ENCODE results near the gene TBL3. TPM values are rescaled to one million over a fixed set of nuclear protein-coding genes. Genes with fewer than 3 reads are reported as not detected.
"Not testable (repeated sequence)": the region's sequence is repeated elsewhere in the genome, so short reads cannot be mapped to it uniquely, and the experiment has no call there.

The TBL3 gene
- total and polyA plus RNA-seq, 2 experiments from 2014 or later: 67.3 to 94.7 TPM

DNA sequence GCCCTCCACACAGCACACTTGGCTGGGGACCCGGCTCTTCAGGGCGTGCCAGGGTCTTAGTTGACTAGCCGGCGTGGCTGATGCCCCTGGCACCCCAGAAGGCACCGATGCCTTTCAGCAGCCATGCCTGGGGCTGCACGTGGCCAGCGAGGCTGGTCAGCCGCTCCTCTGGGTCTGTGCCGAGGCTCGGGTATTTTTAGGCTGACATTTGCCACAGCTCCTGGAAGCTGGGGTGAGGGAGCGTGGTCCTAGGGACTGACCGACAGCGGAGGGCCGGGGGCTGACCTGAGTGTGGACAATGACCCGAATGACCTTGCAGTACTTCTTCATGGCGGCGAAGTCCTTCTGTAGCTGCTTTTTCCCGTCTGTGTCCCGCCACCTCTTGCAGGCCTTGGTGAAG lies 21.3 kb upstream of the TBL3 start:
- DNase-seq (ENCODE audit: low read depth in 1 of 2, low spot score in 1 of 2): no peak

DNA sequence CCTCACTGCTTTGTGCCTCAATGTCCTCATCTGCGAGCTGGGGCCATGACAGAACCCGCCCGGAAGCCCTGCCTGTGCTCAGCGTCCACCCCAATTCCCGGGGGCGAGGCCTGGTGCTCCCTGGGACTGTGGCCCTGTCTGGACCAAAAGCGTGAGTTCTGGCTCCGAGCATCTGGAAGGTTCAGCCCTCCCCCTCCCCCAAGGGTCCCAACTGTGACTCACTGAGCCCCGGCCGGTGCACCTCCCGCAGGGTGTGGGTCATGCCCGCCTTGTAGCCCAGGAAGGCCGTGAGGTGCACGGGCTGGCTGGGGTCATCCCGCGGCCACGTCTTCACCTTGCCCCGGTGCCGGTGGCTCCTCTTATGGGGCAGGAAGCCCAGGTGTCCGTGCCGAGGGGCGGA lies 18.1 kb upstream of the TBL3 start:
- TF ChIP-seq CTCF (IDR thresholded peaks at IDR 0.05; ENCODE audit: low read depth, low read length): no peak
- H3K27ac ChIP-seq: no peak overlapping the region
- peaks cover 7% of the 10 kb centered on the region for H3K4me1 ChIP-seq (ENCODE audit: low read depth)
- no peak for DNase-seq (ENCODE audit: low read depth in 1 of 2, low spot score in 1 of 2)
- H3K27me3 ChIP-seq: no peaks in the 10 kb centered on the region
- no peaks in the 10 kb centered on the region for H3K9me3 ChIP-seq (ENCODE audit: low read depth)
- no peak overlapping the region for H3K4me3 ChIP-seq
- H3K36me3 ChIP-seq: no peaks in the 10 kb centered on the region

More for the DNA sequence above, 21.3 kb upstream of the TBL3 start:
- no peak overlapping the region for H3K4me3 ChIP-seq
- peaks cover 7% of the 10 kb centered on the region for H3K4me1 ChIP-seq (ENCODE audit: low read depth)
- TF ChIP-seq CTCF (IDR thresholded peaks at IDR 0.05; ENCODE audit: low read depth, low read length): no peak
- no peaks in the 10 kb centered on the region for H3K36me3 ChIP-seq
- no peaks in the 10 kb centered on the region for H3K27me3 ChIP-seq
- peak overlapping the region; percentile 52 for H3K27ac ChIP-seq
- no peaks in the 10 kb centered on the region for H3K9me3 ChIP-seq (ENCODE audit: low read depth)

DNA sequence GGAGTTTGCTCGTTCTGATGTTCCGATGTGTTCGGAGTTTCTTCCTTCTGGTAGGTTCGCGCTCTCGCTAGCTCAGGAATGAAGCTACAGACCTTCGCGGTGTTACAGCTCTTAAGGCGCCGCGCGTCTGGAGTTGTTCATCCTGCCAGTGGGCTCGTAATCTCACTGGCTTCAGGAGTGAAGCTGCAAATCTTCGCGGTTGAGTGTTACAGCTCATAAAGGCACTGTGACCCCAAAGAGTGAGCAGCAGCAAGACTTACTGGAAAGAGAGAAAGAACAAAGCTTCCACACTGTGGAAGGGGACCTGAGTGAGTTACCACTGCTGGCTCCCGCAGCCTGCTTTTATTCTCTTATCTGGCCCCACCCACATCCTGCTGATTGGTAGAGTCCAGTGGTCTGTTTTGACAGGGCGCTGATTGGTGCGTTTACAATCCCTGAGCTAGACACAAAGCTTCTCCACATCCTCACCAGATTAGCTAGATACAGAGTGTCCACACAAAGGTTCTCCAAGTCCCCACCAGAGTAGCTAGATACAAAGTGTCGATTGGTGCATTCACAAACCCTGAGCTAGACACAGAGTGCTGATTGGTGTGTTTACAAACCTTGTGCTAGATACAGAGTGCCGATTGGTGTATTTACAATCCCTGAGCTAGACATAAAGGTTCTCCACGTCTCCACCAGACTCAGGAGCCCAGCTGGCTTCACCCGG lies 14.3 kb upstream of the TBL3 start:
- H3K9me3 ChIP-seq (ENCODE audit: low read depth); H3K27me3 ChIP-seq; H3K27ac ChIP-seq; H3K4me3 ChIP-seq; H3K4me1 ChIP-seq (ENCODE audit: low read depth); DNase-seq (ENCODE audit: low read depth in 1 of 2, low spot score in 1 of 2): not testable (repeated sequence)
- peaks cover 16% of the 10 kb centered on the region for H3K36me3 ChIP-seq

DNA sequence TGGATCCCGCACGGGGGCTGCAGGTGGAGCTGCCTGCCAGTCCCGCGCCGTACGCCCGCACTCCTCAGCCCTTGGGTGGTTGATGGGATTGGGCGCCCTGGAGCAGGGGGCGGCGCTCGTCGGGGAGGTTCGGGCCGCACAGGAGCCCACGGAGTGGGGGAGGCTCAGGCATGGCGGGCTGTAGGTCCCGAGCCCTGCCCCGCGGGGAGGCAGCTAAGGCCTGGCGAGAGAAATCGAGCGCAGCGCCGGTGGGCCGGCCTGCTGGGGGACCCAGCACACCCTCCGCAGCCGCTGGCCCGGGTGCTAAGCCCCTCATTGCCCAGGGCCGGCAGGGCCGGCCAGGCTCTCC lies 13.7 kb upstream of the TBL3 start:
- not testable (repeated sequence) for H3K4me3 ChIP-seq; H3K27ac ChIP-seq; DNase-seq (ENCODE audit: low read depth in 1 of 2, low spot score in 1 of 2); H3K9me3 ChIP-seq (ENCODE audit: low read depth); H3K4me1 ChIP-seq (ENCODE audit: low read depth); H3K27me3 ChIP-seq
- H3K36me3 ChIP-seq: peaks cover 21% of the 10 kb centered on the region

GRCh38 chr16:1958715-1959268 lies 13.1 kb upstream of the TBL3 start:
- no peaks in the 10 kb centered on the region for H3K27me3 ChIP-seq
- TF ChIP-seq CTCF (IDR thresholded peaks at IDR 0.05; ENCODE audit: low read depth, low read length): no peak
- DNase-seq (ENCODE audit: low read depth in 1 of 2, low spot score in 1 of 2): no peak
- H3K9me3 ChIP-seq (ENCODE audit: low read depth): no peaks in the 10 kb centered on the region
- H3K4me1 ChIP-seq (ENCODE audit: low read depth): peaks cover 8% of the 10 kb centered on the region
- H3K27ac ChIP-seq: no peak overlapping the region
- no peak overlapping the region for H3K4me3 ChIP-seq
- peaks cover 21% of the 10 kb centered on the region for H3K36me3 ChIP-seq

- Histone ChIP-seq H3K4me3 (peak within 1 kb of the TSS; percentile 82), H3K4me1 (ENCODE audit: low read depth) (peaks cover 9% of the 10 kb centered on the region), H3K36me3 (peaks cover 21% of the 10 kb centered on the region), H3K27me3 (no peaks in the 10 kb centered on the region), H3K9me3 (ENCODE audit: low read depth) (no peaks in the 10 kb centered on the region), H3K27ac (peak within 1 kb of the TSS; percentile 17)
- peak; percentile 94 to 96 for DNase-seq (ENCODE audit: low read depth in 1 of 2, low spot score in 1 of 2)
- peak; percentile 74 for TF ChIP-seq CTCF (IDR thresholded peaks at IDR 0.05; ENCODE audit: low read depth, low read length)
Measured at GRCh38 chr16:1959269-1960039, 12.4 kb upstream of the TBL3 start, which contains the start of gene NDUFB10. Gene NDUFB10 (plus strand): TSS chr16:1959538. CDS start chr16:1959625, 87 bp downstream.

Data from cardiac muscle cell (in vitro differentiated cells and primary cell).